ENCODE data around the gene GNMT. TPM values are rescaled to one million over a fixed set of nuclear protein-coding genes. Genes with fewer than 3 reads are reported as not detected.

Gene GNMT
- total RNA-seq, 4 donors from 2014 or later: 0.79 to 3.7 TPM; not detected in 2

GRCh38 chr6:42961020-42961470 is 491 bp downstream of the GNMT start:
- no peak for TF ChIP-seq POLR2AphosphoS5 (IDR thresholded peaks at IDR 0.05)
- no peak for TF ChIP-seq POLR2A (IDR thresholded peaks at IDR 0.05)
- no peak for TF ChIP-seq CTCF (IDR thresholded peaks at IDR 0.05)
- no peak for TF ChIP-seq EP300 (IDR thresholded peaks at IDR 0.05)
- H3K27me3 ChIP-seq: no peaks in the 10 kb centered on the region
- 23% methylated on average over 10 of the region's 15 CpGs for WGBS
- H3K36me3 ChIP-seq: peaks cover 27% of the 10 kb centered on the region
- no peak overlapping the region for H3K27ac ChIP-seq
- peaks cover 16% of the 10 kb centered on the region for H3K4me1 ChIP-seq
- H3K4me3 ChIP-seq: peak overlapping the region; percentile 52
- H3K9me3 ChIP-seq: no peaks in the 10 kb centered on the region
- no peak for DNase-seq (ENCODE audit: low spot score in 2 of 2)

GRCh38 chr6:42962096-42962495 is 1.5 kb downstream of the GNMT start:
- Histone ChIP-seq H3K36me3 (peaks cover 34% of the 10 kb centered on the region), H3K4me1 (peaks cover 16% of the 10 kb centered on the region), H3K27ac (no peak overlapping the region), H3K9me3 (no peaks in the 10 kb centered on the region), H3K27me3 (no peaks in the 10 kb centered on the region), H3K4me3 (no peak overlapping the region)
- 85% methylated on average over 12 of the region's 12 CpGs for WGBS
- no peak for DNase-seq (ENCODE audit: low spot score in 2 of 2)
- no peak for TF ChIP-seq POLR2A (IDR thresholded peaks at IDR 0.05)
- no peak for TF ChIP-seq EP300 (IDR thresholded peaks at IDR 0.05)
- TF ChIP-seq POLR2AphosphoS5 (IDR thresholded peaks at IDR 0.05): no peak
- no peak for TF ChIP-seq CTCF (IDR thresholded peaks at IDR 0.05)

GRCh38 chr6:42962502-42963178 is 2.1 kb downstream of the GNMT start:
- no peak overlapping the region for H3K4me3 ChIP-seq
- TF ChIP-seq POLR2A (IDR thresholded peaks at IDR 0.05): no peak
- no peak for TF ChIP-seq POLR2AphosphoS5 (IDR thresholded peaks at IDR 0.05)
- TF ChIP-seq CTCF (IDR thresholded peaks at IDR 0.05): no peak
- TF ChIP-seq EP300 (IDR thresholded peaks at IDR 0.05): no peak
- no peak overlapping the region for H3K27ac ChIP-seq
- peaks cover 40% of the 10 kb centered on the region for H3K36me3 ChIP-seq
- peaks cover 16% of the 10 kb centered on the region for H3K4me1 ChIP-seq
- no peaks in the 10 kb centered on the region for H3K9me3 ChIP-seq
- DNase-seq (ENCODE audit: low spot score in 2 of 2): no peak
- 80% methylated on average over 4 of the region's 13 CpGs for WGBS
- H3K27me3 ChIP-seq: no peaks in the 10 kb centered on the region

GRCh38 chr6:42963179-42963854 is 2.8 kb downstream of the GNMT start:
- H3K36me3 ChIP-seq: peaks cover 44% of the 10 kb centered on the region
- 79% methylated on average over 7 of the region's 12 CpGs for WGBS
- H3K4me3 ChIP-seq: no peak overlapping the region
- H3K9me3 ChIP-seq: no peaks in the 10 kb centered on the region
- peak in 1 of 2 donors; percentile 51 for DNase-seq (ENCODE audit: low spot score in 2 of 2)
- peaks cover 16% of the 10 kb centered on the region for H3K4me1 ChIP-seq
- TF ChIP-seq CTCF (IDR thresholded peaks at IDR 0.05) (no peak), EP300 (IDR thresholded peaks at IDR 0.05) (no peak), POLR2A (IDR thresholded peaks at IDR 0.05) (no peak), POLR2AphosphoS5 (IDR thresholded peaks at IDR 0.05) (no peak)
- no peaks in the 10 kb centered on the region for H3K27me3 ChIP-seq
- H3K27ac ChIP-seq: no peak overlapping the region

- DNase-seq (ENCODE audit: low spot score in 2 of 2): no peak
- no peak overlapping the region for H3K27ac ChIP-seq
- no peak overlapping the region for H3K4me3 ChIP-seq
- WGBS: 71% methylated on average over 4 of the region's 9 CpGs
- H3K36me3 ChIP-seq: peaks cover 51% of the 10 kb centered on the region
- H3K27me3 ChIP-seq: no peaks in the 10 kb centered on the region
- TF ChIP-seq POLR2AphosphoS5 (IDR thresholded peaks at IDR 0.05) (no peak), POLR2A (IDR thresholded peaks at IDR 0.05) (no peak), CTCF (IDR thresholded peaks at IDR 0.05) (no peak), EP300 (IDR thresholded peaks at IDR 0.05) (no peak)
- H3K4me1 ChIP-seq: peaks cover 16% of the 10 kb centered on the region
- H3K9me3 ChIP-seq: no peaks in the 10 kb centered on the region
Measured at GRCh38 chr6:42963855-42964605, 3.5 kb downstream of the GNMT start.

Measured in suprapubic skin (tissue), 4 donors.